Caco-2 (cell line): ENCODE measurements around the gene STAT4. TPM values are rescaled to one million over a fixed set of nuclear protein-coding genes. Genes with fewer than 3 reads are reported as not detected.

Experiments used
- BruUV-seq: library from RNA; stranded (reverse); fragments of 400-500 nt; replicated peaks from 2 replicates; lab custom pipeline; 2021; lab: Mats Ljungman, UMichigan
- CTCF ChIA-PET: fragments of 300-600 bp; sonication (Branson Sonifier 250); formaldehyde crosslinking; loops from one replicate; lab custom pipeline; 2022; ENCODE audit warnings: antibody characterized with exemption; lab: Charles Lee
- POLR2A ChIA-PET: fragments of 300-600 bp; sonication (Branson Sonifier 250); formaldehyde crosslinking; loops from one replicate; lab custom pipeline; 2022; ENCODE audit warnings: antibody characterized with exemption; lab: Charles Lee
- DNase-seq, 2 experiments: peaks; one replicate each; pipeline versions ENCODE4 v3.0.0 to v3.0.0-alpha.2; 2020 to 2022
- H3K27me3 ChIP-seq: replicated peaks from 2 replicates; pipeline ENCODE4 v1.6.0; 2011; ENCODE audit warnings: low read length; ENCODE audit not compliant: control insufficient read depth, insufficient read depth
- H3K36me3 ChIP-seq: 2 replicates; pipeline ENCODE4 v1.5.1; 2011; ENCODE audit warnings: low read length; ENCODE audit not compliant: control insufficient read depth, insufficient read depth
- H3K4me1 ChIP-seq: fragments of 250-450 bp; sonication (Bioruptor Pico); 2 replicates; pipeline ENCODE4 v1.5.1; 2020; ENCODE audit warnings: mild to moderate bottlenecking
- H3K4me3 ChIP-seq: 2 replicates; pipeline ENCODE4 v1.5.1; 2011; ENCODE audit warnings: low read depth, mild to moderate bottlenecking, control low read depth, low read length
- H3K9me3 ChIP-seq: fragments of 250-450 bp; sonication (Bioruptor Pico); 2 replicates; pipeline ENCODE4 v1.5.1; 2020; ENCODE audit warnings: mild to moderate bottlenecking, moderate library complexity
- H3K27ac Mint-ChIP-seq: one replicate; pipeline ENCODE4 v1.8.0; 2022; ENCODE audit warnings: mixed read lengths; ENCODE audit not compliant: unreplicated experiment
- H3K27me3 Mint-ChIP-seq: one replicate; pipeline ENCODE4 v1.8.0; 2022; ENCODE audit warnings: mixed read lengths; ENCODE audit not compliant: insufficient read depth, unreplicated experiment
- H3K36me3 Mint-ChIP-seq: one replicate; pipeline ENCODE4 v1.8.0; 2022; ENCODE audit warnings: mild to moderate bottlenecking, mixed read lengths; ENCODE audit not compliant: insufficient read depth, unreplicated experiment
- H3K4me1 Mint-ChIP-seq: one replicate; pipeline ENCODE4 v1.8.0; 2022; ENCODE audit warnings: low read depth, mixed read lengths; ENCODE audit not compliant: unreplicated experiment
- H3K4me3 Mint-ChIP-seq: one replicate; pipeline ENCODE4 v1.8.0; 2022; ENCODE audit warnings: mild to moderate bottlenecking, moderate library complexity, mixed read lengths; ENCODE audit not compliant: unreplicated experiment
- H3K9me3 Mint-ChIP-seq: one replicate; pipeline ENCODE4 v1.8.0; 2022; ENCODE audit warnings: mixed read lengths; ENCODE audit not compliant: unreplicated experiment
- intact Hi-C: fragments of 100-400 bp; cut with micrococcal nuclease; formaldehyde crosslinking; loops from one replicate; pipeline ENCODE4 v1.10.0; 2022; ENCODE audit not compliant: unreplicated experiment
- total RNA-seq: library from RNA; stranded (reverse); gene quantifications from 2 replicates; pipeline ENCODE4 v1.2.3, GENCODE V29; 2022
- TF ChIP-seq, protein P1 (sequence below), 2 experiments: fragments of 200-600 bp in 1 of 2; IDR thresholded peaks; 1 replicate in 1 of 2; 2 replicates in 1 of 2; pipeline versions ENCODE4 v1.5.1 to v1.8.0; 2011 to 2022; ENCODE audit warnings: antibody characterized with exemption in 1 of 2, control low read depth in 1 of 2, inconsistent platforms in 1 of 2, low read depth in 1 of 2, low read length in 1 of 2, mild to moderate bottlenecking in 1 of 2, moderate library complexity in 1 of 2; ENCODE audit not compliant: insufficient read depth in 1 of 2, severe bottlenecking in 1 of 2, unreplicated experiment in 1 of 2

Gene STAT4
- total RNA-seq, 1 experiment from 2014 or later = 0.48 TPM

DNA sequence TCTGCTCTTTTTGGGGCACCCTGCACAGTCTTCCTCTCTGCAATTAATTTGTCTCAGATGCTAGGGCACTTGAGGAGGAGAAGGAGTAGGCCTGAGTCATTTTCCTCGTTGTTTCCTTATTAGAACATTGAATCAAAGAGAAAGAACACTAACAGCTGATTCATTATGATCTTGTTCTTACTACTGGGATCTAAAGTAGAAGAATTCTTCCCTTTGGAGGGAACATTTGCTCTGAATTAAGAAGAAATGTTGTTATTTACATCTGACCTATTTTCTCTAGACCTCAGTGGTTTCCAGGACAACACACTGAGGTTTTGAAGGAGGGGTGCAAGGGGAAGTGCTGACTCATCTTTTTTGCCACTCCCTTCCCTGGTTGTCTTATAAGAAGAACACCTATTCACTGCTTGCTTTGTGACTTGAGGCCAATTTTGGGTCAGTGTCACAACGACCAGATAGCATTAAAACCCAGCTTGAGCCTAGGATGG lies 112.5 kb downstream of the STAT4 start:
- CTCF ChIA-PET = no interaction called here
- intact Hi-C loops = no loop called here
- no peaks in the 10 kb centered on the region for H3K36me3 ChIP-seq
- no peak for DNase-seq
- POLR2A ChIA-PET = no interaction called here
- Mint-ChIP-seq H3K27ac (no peak overlapping the region), H3K9me3 (peaks cover 7% of the 10 kb centered on the region), H3K36me3 (no peaks in the 10 kb centered on the region), H3K27me3 (no peaks in the 10 kb centered on the region), H3K4me3 (no peak overlapping the region), H3K4me1 (peaks cover 15% of the 10 kb centered on the region)
- BruUV-seq = no TSS peak
- TF ChIP-seq, protein P1, sequence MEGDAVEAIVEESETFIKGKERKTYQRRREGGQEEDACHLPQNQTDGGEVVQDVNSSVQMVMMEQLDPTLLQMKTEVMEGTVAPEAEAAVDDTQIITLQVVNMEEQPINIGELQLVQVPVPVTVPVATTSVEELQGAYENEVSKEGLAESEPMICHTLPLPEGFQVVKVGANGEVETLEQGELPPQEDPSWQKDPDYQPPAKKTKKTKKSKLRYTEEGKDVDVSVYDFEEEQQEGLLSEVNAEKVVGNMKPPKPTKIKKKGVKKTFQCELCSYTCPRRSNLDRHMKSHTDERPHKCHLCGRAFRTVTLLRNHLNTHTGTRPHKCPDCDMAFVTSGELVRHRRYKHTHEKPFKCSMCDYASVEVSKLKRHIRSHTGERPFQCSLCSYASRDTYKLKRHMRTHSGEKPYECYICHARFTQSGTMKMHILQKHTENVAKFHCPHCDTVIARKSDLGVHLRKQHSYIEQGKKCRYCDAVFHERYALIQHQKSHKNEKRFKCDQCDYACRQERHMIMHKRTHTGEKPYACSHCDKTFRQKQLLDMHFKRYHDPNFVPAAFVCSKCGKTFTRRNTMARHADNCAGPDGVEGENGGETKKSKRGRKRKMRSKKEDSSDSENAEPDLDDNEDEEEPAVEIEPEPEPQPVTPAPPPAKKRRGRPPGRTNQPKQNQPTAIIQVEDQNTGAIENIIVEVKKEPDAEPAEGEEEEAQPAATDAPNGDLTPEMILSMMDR (IDR thresholded peaks at IDR 0.05; ENCODE audit: insufficient read depth in 1 of 2, low read depth in 1 of 2, low read length in 1 of 2, severe bottlenecking in 1 of 2, unreplicated experiment in 1 of 2) = no peak
- no peak overlapping the region for H3K4me3 ChIP-seq
- no peaks in the 10 kb centered on the region for H3K9me3 ChIP-seq
- peaks cover 16% of the 10 kb centered on the region for H3K4me1 ChIP-seq
- no peaks in the 10 kb centered on the region for H3K27me3 ChIP-seq

DNA sequence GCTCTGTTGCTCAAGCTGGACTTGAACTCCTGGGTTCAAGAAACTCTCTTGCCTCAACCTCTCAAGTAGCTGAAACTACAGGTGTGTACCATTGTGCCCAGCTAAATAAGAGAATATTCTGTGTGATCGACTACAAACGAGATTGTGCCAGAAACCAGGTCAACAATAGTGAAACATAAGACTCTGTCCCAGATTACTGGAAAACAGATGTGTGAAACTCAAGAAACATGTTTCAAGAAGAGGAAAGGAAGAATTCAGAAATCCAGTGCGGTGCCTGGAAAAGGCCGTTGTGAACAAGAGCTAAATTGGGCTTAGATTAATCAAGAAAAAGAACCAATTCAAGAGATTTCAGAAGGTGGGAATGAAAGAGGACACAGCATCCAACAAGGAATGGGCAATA lies 113.4 kb downstream of the STAT4 start:
- peaks cover 23% of the 10 kb centered on the region for H3K4me1 ChIP-seq
- H3K27me3 ChIP-seq = no peaks in the 10 kb centered on the region
- no peaks in the 10 kb centered on the region for H3K36me3 ChIP-seq
- Mint-ChIP-seq H3K27me3 (no peaks in the 10 kb centered on the region), H3K4me3 (no peak overlapping the region), H3K4me1 (peaks cover 24% of the 10 kb centered on the region), H3K9me3 (no peaks in the 10 kb centered on the region), H3K36me3 (no peaks in the 10 kb centered on the region), H3K27ac (no peak overlapping the region)
- no peak overlapping the region for H3K4me3 ChIP-seq
- CTCF ChIA-PET = no interaction called here
- no peaks in the 10 kb centered on the region for H3K9me3 ChIP-seq
- TF ChIP-seq, protein P1 (IDR thresholded peaks at IDR 0.05; ENCODE audit: insufficient read depth in 1 of 2, low read depth in 1 of 2, low read length in 1 of 2, severe bottlenecking in 1 of 2, unreplicated experiment in 1 of 2) = no peak
- POLR2A ChIA-PET = no interaction called here
- intact Hi-C loops = no loop called here
- BruUV-seq = no TSS peak
- DNase-seq = no peak

DNA sequence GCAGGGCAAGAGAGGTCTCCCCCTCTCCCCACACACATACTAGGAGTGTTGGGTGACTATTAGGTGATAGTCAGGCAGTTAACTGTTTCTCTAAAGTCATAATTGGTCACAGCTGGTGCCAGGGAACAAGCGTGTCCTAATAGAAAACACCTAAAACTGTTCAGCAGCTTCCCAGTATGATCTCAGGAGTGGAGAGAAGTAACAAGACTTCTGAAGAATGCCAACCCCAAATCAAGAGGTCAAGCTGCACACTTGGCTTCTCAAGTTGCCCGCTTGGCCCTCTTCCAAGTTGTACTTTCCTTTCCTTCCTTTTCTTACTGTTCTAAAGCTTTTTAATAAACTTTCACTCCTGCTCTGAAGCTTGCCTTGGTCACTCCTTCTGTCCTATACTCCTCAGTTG lies 114.4 kb downstream of the STAT4 start:
- Mint-ChIP-seq H3K27ac (no peak overlapping the region), H3K36me3 (no peaks in the 10 kb centered on the region), H3K4me3 (no peak overlapping the region), H3K4me1 (peaks cover 22% of the 10 kb centered on the region), H3K9me3 (no peaks in the 10 kb centered on the region), H3K27me3 (no peaks in the 10 kb centered on the region)
- TF ChIP-seq, protein P1 (IDR thresholded peaks at IDR 0.05; ENCODE audit: insufficient read depth in 1 of 2, low read depth in 1 of 2, low read length in 1 of 2, severe bottlenecking in 1 of 2, unreplicated experiment in 1 of 2) = no peak
- peaks cover 21% of the 10 kb centered on the region for H3K4me1 ChIP-seq
- no peaks in the 10 kb centered on the region for H3K27me3 ChIP-seq
- no TSS peak for BruUV-seq
- intact Hi-C loops = no loop called here
- no peaks in the 10 kb centered on the region for H3K9me3 ChIP-seq
- POLR2A ChIA-PET = interaction anchor here (0.5 kb wide), 1 partner anchor 26 kb away, joined by 3 read pairs; no protein-coding TSS in a partner anchor
- H3K36me3 ChIP-seq = no peaks in the 10 kb centered on the region
- CTCF ChIA-PET = no interaction called here
- no peak for DNase-seq
- no peak overlapping the region for H3K4me3 ChIP-seq
